ENCODE measurements around the gene AMPD3.

GRCh38 chr11:10407055-10407454, 48.0 kb upstream of the AMPD3 start:
- TF ChIP-seq, protein P1, sequence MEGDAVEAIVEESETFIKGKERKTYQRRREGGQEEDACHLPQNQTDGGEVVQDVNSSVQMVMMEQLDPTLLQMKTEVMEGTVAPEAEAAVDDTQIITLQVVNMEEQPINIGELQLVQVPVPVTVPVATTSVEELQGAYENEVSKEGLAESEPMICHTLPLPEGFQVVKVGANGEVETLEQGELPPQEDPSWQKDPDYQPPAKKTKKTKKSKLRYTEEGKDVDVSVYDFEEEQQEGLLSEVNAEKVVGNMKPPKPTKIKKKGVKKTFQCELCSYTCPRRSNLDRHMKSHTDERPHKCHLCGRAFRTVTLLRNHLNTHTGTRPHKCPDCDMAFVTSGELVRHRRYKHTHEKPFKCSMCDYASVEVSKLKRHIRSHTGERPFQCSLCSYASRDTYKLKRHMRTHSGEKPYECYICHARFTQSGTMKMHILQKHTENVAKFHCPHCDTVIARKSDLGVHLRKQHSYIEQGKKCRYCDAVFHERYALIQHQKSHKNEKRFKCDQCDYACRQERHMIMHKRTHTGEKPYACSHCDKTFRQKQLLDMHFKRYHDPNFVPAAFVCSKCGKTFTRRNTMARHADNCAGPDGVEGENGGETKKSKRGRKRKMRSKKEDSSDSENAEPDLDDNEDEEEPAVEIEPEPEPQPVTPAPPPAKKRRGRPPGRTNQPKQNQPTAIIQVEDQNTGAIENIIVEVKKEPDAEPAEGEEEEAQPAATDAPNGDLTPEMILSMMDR (conservative IDR thresholded peaks at IDR 0.05) = no peak
- TF ChIP-seq ZFX (IDR thresholded peaks at IDR 0.05) = no peak

Data from C4-2B (cell line).